Epithelial cell of prostate (primary cell): ENCODE measurements around the gene TMEM128.
"Not testable (repeated sequence)": the region's sequence is repeated elsewhere in the genome, so short reads cannot be mapped to it uniquely, and the experiment has no call there.

Experiments used
- DNase-seq: peaks from one replicate; pipeline ENCODE4 v3.0.0-alpha.2; 2011; ENCODE audit warnings: low read depth, low spot score
- H3K27ac ChIP-seq: fragments of 450-650 bp; 2 replicates; pipeline ENCODE4 v1.5.1; 2017; ENCODE audit warnings: mild to moderate bottlenecking

The TMEM128 gene

GRCh38 chr4:4257705-4258104, 9.7 kb upstream of the TMEM128 start:
- not testable (repeated sequence) for DNase-seq, H3K27ac ChIP-seq

DNA sequence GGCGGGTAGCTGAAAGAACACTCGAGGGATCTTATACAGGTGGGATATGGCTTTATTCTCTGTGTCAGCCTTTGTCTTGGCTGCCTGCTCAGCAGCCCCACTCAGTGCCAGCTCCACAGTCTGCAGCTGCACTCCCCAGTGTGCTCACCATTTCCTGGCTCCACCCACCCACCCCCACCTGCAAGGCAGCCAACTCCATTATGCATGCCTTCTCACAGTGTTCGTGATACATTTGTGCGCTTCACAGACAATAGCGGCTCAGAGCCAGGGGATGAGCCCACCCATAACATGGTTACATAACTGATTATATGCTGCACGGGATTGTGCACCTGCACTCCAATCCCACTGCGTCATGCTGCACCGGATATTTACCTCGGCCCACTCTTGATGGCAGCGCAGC, 8.8 kb upstream of the TMEM128 start:
- no peak for DNase-seq
- H3K27ac ChIP-seq, result no peak overlapping the region

GRCh38 chr4:4254666-4255065, 6.6 kb upstream of the TMEM128 start:
- H3K27ac ChIP-seq, result no peak overlapping the region
- DNase-seq, result no peak

DNA sequence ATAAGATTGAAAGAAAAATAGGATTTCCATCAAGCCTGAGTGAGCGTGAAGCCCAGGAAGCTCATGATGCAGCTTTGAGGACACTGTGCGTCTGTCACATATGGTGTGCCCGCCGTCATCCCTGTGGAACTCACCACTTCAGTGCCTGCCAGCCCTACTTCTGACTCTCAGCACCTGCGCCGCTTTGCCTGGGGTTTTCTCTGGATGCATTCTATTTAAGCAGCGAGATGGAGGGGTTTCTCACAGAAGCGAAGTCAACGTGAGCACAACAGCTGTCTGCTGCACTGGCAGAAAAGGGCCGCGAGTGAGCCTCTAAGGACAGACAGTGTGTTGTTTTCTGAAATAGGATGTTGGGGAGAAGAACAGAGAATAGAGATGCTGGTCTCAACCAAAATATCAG, 6.2 kb upstream of the TMEM128 start:
- no peak overlapping the region for H3K27ac ChIP-seq

GRCh38 chr4:4249866-4250265, 1.8 kb upstream of the TMEM128 start:
- DNase-seq, result no peak
- no peak overlapping the region for H3K27ac ChIP-seq

More for the DNA sequence above, 6.2 kb upstream of the TMEM128 start:
- DNase-seq, result no peak

- not testable (repeated sequence) for H3K27ac ChIP-seq, DNase-seq
Observed at GRCh38 chr4:4249342-4249741, 1.3 kb upstream of the TMEM128 start.

DNA sequence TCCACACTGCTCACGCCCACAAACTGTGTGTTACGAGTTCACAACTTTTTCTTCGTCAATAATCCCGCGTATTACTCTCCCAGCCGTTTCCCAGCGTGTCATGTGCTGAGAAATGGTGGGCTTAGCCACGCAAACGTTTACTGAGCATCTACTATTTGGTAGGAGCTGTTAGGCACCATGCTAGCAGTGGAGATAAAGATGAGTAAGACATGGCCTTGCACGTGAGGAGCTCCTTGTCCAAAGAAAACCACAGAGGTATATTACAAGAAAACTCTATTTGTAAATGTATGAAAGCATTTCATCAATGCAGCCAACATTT, 821 bp upstream of the TMEM128 start:
- no peak for DNase-seq
- H3K27ac ChIP-seq, result peak overlapping the region; percentile 93

DNA sequence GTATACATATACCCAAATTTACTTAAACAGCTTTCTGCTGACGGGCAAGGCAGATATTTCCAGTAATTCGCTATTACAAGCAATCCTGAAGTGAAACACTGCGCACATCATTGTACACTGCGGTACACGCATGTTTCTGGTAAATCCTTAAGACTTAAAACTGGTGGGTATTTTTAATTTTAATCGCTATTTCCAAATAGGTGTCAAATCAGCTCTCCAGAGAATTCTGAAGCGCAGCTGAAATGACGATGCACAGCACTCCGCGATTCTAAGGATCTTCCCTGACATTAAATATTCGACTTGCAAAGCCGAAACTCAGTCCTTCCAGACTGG, 361 bp downstream of the TMEM128 start:
- H3K27ac ChIP-seq, result peak overlapping the region; percentile 93
- DNase-seq, result no peak

DNA sequence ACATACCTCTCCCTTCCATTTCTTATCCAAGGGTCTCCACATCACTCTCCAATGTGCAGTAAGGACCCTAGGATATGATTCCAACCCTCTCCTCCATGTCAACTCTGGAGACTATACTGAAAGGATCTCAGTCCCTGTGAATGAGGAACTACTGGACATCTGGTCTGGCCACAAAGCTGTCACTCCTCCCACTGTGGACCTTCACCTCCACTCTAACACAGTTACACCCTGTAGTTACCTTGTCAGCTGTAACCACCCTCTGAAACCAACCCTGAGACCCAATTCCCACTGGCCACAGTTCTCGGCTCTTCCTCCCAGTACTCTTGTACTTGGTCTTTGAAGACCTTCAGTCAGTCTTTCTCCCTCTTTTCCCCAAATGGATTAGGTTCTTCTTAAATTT, 2.9 kb downstream of the TMEM128 start:
- no peak overlapping the region for H3K27ac ChIP-seq
- DNase-seq, result no peak

DNA sequence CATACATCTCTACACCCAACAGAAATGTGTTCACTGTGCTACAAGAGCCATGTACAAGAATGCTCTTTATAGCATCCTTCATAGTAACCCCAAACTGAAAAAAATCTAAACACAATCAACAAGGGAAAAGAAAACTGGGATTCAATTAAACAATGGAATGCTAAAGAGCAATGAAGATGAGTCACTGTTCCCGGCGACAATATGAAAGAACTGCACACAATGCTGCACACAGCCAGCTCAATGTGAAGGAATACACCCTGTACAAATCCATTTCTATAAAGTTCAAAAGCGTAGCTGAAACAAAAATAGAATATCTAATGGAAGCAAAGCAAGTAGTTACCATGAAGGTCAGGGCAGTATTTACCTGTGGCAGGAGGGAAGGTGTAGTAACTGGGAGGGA, 8.5 kb downstream of the TMEM128 start:
- H3K27ac ChIP-seq, DNase-seq: not testable (repeated sequence)

DNA sequence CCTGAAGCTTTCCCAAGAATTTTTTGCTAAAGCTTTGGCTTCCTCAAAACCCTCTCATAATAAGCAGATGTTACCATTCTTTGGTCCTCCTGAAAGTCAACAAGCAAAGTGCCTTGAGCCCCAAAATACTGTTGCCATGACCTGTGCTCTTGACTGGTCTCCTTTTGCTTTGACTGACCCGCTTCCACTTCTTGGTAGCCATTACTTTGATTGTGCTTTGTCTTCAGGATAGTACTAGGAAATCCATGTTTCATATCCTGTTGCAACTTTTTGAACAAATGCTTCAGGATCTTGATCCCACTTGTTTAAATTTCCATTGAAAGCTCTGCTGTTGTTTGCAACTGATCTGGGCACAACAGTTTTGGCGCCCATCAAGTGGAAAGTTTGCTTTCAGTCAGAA, 14.4 kb downstream of the TMEM128 start:
- DNase-seq, result no peak

DNA sequence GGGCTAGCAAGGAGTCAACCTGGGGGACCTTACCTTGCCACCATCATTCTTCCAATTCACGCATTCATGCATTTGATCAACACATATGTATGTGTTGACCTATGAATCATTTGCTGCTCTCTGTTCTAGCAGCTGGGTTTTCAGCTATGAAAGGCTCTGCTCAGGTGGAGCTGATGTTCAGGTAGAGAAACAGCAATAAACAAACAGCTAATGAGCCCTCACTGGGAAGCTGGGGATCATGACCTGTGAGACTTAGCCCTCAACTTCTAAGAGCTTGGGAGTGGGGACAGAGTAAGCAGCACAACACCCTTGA, 19.7 kb downstream of the TMEM128 start:
- H3K27ac ChIP-seq, result no peak overlapping the region
- no peak for DNase-seq

More for the DNA sequence above, 14.4 kb downstream of the TMEM128 start:
- no peak overlapping the region for H3K27ac ChIP-seq

DNA sequence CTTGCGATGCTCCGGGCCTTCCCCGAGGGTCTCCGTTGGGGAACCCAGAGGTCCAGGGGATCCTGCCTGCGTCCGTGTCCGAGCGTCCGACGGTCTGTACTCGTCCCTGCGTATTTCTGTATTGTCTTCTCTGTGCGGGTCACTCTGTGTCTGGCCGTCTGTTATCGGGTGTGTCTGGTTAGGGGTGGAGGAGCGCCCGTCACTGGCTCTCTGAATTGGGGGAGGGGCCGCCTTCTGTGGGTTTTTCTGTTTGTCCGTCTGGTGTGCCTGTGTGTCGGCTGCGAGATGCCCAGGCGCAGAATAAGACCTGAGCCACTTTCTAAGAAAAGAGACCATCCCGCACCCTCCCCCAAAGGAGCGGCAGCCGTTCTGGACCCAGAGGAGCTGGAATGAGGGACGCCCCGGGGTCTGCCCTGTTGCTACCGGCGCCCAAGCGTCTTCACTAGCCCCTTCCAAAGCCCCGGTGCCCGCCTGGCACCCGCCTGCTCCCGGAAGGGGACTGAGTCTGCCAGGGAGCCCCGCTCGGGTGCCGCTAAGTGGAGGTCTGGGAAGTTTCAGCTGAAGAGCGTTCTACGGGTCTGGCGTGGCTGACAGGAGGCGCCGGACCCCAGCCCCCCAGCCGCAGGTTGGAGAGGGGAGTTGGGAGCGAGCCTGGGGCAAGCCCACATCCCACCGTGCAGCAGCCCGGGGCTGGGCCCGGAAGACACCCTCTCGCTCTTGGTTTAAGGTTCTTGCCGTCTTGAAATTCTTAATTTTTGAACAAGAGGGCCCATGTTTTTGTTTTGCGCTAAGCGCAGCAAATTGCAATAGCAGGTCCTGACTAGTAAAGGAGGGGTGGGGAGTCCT, 20.3 kb downstream of the TMEM128 start:
- no peak for DNase-seq
- no peak overlapping the region for H3K27ac ChIP-seq

- no peak within 1 kb of the TSS for H3K27ac ChIP-seq
- no peak for DNase-seq
Observed at GRCh38 chr4:4226606-4227438, 21.2 kb downstream of the TMEM128 start, which contains the start of gene OTOP1. Gene OTOP1, minus strand, starts transcription at chr4:4226929. Its CDS starts 65 bp downstream, at chr4:4226864.

DNA sequence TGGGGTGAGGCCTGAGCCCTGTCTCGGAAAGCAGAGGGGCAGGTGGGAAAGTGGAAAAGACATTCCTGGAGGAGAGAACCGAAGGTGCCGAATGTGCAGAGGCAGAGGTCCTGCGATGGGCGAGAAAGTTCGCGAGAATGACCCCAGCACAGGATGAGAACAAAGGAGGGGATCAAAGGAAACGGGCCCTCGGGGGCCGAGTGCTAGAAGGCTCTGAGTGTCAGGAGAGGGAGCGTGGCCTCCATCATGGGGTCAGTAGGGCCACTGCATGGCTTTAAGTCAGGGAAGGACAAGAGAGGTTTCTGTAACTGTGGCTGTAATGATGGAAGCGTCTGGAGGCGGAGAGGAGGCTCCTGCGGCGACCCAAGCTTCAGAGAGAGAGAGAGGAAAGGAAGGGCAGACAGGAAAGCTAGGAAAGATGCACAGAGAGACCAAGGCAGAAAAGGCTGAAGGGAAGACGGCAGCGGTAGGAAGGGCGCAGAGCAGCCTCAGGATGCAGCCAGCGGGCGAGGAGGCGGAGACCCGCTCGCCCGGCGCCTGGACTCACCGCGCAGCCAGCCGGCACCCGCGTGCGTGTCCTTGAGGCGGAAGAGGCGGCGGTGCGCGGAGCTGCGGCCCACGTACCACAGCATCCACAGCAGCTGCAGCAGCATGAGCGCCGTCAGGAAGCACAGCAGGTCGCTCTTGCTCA, 22.0 kb downstream of the TMEM128 start:
- no peak overlapping the region for H3K27ac ChIP-seq
- DNase-seq, result no peak

DNA sequence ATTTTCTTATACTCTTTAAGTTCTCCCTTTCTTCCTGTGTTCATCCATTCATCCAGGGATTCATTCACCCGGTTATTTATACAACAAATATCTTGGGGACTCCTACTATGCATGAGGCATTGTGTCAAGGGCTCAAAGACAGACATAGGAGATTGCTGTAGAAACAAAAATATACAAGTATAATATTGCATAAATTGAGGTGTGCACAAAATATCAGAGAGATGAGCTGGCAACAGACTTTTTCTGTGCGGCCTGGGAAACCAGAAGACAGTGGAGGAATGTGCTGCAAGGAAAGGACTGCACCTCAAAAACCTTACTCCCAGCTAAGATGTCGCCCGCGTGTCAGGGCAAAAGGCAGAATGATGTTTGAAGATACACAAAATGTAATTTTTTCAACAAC, 30.9 kb downstream of the TMEM128 start:
- no peak for DNase-seq
- H3K27ac ChIP-seq, result peak overlapping the region; percentile 40

DNA sequence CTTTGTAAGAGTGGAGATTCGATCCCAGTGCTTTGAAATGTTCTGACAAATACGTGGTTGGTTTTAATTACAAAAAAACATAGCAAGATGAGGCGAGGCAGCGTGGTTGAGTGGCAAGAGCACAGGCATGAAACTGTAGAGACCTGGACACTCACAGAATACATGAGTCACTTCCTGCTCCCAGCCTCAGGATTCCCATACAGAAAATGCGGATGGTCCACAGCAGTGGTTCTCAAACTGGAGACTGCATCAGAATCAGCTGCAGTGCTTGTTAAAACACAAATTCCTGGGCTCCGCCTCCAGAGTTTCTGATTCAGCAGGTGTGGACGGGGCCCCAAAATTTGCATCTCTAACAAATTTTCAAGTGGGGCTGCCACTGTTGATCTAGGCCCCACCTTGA, 31.4 kb downstream of the TMEM128 start:
- peak overlapping the region; percentile 40 for H3K27ac ChIP-seq
- DNase-seq, result peak; percentile 43

GRCh38 chr4:4213674-4214073, 34.3 kb downstream of the TMEM128 start:
- not testable (repeated sequence) for H3K27ac ChIP-seq, DNase-seq

- no peak overlapping the region for H3K27ac ChIP-seq
Observed at GRCh38 chr4:4206204-4206603, 41.8 kb downstream of the TMEM128 start.

DNA sequence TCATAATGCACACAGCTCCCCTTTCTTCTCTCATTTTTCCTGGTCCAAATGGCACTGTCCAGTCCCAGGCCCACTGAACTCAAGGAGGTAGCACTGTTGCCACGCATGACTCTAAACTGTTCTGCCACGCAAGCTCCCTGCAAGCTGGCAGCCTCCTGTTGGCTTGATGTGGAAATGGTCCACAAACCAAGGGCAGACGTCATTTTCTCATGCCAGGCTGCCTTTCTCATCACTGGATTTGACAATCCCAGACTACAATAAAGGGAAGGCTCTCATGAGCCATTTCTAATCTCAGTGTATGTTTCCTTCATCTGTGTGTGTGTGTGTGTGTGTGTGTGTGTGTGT, 43.6 kb downstream of the TMEM128 start:
- no peak for DNase-seq
- H3K27ac ChIP-seq, result no peak overlapping the region

More at GRCh38 chr4:4206204-4206603, 41.8 kb downstream of the TMEM128 start:
- no peak for DNase-seq
